Tibial nerve (tissue), 4 donors: Measurements from ENCODE around the gene PHRF1.

Experiments
- EP300 ChIP-seq, 2 donors: sonication (generic); formaldehyde crosslinking; IDR thresholded peaks; one replicate each; pipeline ENCODE4 v1.6.1; 2017; ENCODE audit warnings: antibody characterized with exemption in 2 of 2, mild to moderate bottlenecking in 1 of 2
- POLR2A ChIP-seq, 2 donors: fragments of 450-650 bp; IDR thresholded peaks; one replicate each; pipeline ENCODE4 v1.6.1; 2017; ENCODE audit warnings: antibody characterized with exemption in 2 of 2, mild to moderate bottlenecking in 2 of 2, moderate library complexity in 2 of 2
- TF ChIP-seq, protein P1 (sequence below), 5 experiments: fragments of 200-600 bp in 3 of 5; fragments of 450-650 bp in 2 of 5; sonication (generic) in 3 of 5; IDR thresholded peaks; one replicate each; pipeline ENCODE4 v1.5.1; 2016 to 2019; ENCODE audit warnings: antibody characterized with exemption in 5 of 5, mild to moderate bottlenecking in 3 of 5, moderate library complexity in 2 of 5

DNA sequence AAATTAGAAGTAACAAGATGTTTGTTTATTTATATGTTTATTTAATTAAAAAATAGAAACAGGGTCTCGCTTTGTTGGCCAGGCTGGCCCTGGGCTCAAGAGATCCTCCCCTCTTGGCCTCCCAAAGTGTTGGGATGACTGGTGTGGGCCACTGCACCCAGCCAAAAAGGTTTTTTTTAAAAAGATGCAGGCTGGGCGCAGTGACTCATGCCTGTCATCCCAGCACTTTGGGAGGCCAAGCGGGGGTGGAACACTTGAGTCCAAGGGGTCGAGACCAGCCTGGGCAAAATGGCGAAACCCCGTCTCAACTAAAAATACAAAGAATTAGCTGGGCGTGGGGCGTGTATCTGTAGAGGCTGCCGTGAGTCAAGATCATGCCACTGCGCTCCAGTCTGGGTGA is 74.2 kb downstream of the PHRF1 start:
- TF ChIP-seq, protein P1, sequence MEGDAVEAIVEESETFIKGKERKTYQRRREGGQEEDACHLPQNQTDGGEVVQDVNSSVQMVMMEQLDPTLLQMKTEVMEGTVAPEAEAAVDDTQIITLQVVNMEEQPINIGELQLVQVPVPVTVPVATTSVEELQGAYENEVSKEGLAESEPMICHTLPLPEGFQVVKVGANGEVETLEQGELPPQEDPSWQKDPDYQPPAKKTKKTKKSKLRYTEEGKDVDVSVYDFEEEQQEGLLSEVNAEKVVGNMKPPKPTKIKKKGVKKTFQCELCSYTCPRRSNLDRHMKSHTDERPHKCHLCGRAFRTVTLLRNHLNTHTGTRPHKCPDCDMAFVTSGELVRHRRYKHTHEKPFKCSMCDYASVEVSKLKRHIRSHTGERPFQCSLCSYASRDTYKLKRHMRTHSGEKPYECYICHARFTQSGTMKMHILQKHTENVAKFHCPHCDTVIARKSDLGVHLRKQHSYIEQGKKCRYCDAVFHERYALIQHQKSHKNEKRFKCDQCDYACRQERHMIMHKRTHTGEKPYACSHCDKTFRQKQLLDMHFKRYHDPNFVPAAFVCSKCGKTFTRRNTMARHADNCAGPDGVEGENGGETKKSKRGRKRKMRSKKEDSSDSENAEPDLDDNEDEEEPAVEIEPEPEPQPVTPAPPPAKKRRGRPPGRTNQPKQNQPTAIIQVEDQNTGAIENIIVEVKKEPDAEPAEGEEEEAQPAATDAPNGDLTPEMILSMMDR (IDR thresholded peaks at IDR 0.05): no peak
- TF ChIP-seq POLR2A (IDR thresholded peaks at IDR 0.05) (no peak), EP300 (IDR thresholded peaks at IDR 0.05) (no peak)
